Breast epithelium (tissue), 3 donors: Measurements from ENCODE around the gene MYO1G.

Experiments used
- POLR2A ChIP-seq: fragments of 450-650 bp; IDR thresholded peaks from one replicate; pipeline ENCODE4 v1.6.1; 2016; ENCODE audit warnings: antibody characterized with exemption, mild to moderate bottlenecking, moderate library complexity
- POLR2AphosphoS5 ChIP-seq, 3 donors: sonication (generic); formaldehyde crosslinking; IDR thresholded peaks; one replicate each; pipeline ENCODE4 v1.6.1; 2017; ENCODE audit warnings: antibody characterized with exemption in 3 of 3
- TF ChIP-seq, protein P1 (sequence below), 3 donors: fragments of 450-650 bp; IDR thresholded peaks; one replicate each; pipeline ENCODE4 v1.5.1; 2016 to 2017; ENCODE audit warnings: antibody characterized with exemption in 3 of 3, mild to moderate bottlenecking in 3 of 3, moderate library complexity in 3 of 3

DNA sequence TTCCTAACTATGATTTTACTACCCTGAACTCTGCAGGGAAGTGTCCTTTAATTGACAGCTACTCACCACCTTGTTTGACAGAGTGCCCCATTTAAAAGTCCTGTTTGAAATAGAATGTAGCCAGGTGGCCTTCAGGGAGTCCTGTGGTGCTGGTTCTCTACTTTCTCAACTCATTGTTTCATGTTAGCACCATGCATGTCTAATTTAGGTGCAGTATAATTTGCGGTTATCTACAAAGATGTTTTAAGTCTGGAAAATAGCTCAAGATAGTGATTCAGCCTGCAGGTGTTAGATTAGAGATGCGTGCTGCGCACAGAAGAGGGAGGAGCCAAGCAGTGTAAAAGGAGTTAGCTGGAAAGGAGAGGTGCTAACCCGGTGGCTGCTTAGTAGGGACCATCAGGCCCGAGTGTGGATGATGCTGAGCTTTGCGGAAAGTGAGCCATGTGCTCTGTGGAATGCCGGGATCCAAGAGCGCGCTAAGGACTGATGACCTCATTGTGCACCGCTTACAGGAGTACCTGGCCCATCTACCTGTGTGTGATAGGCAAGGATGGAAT is 22.4 kb upstream of the MYO1G start:
- TF ChIP-seq POLR2A (no peak), POLR2AphosphoS5 (IDR thresholded peaks at IDR 0.05) (no peak)
- TF ChIP-seq, protein P1, sequence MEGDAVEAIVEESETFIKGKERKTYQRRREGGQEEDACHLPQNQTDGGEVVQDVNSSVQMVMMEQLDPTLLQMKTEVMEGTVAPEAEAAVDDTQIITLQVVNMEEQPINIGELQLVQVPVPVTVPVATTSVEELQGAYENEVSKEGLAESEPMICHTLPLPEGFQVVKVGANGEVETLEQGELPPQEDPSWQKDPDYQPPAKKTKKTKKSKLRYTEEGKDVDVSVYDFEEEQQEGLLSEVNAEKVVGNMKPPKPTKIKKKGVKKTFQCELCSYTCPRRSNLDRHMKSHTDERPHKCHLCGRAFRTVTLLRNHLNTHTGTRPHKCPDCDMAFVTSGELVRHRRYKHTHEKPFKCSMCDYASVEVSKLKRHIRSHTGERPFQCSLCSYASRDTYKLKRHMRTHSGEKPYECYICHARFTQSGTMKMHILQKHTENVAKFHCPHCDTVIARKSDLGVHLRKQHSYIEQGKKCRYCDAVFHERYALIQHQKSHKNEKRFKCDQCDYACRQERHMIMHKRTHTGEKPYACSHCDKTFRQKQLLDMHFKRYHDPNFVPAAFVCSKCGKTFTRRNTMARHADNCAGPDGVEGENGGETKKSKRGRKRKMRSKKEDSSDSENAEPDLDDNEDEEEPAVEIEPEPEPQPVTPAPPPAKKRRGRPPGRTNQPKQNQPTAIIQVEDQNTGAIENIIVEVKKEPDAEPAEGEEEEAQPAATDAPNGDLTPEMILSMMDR (IDR thresholded peaks at IDR 0.05): no peak
